HEK293 (cell line): ENCODE results near the gene KRTAP13-4.

ENCODE experiments used
- CTCF ChIA-PET: fragments of 350-600 bp; formaldehyde crosslinking; extraction: SDS; loops from one replicate; lab custom pipeline; 2021; ENCODE audit warnings: antibody characterized with exemption; lab: Yijun Ruan, JAX
- POLR2A ChIA-PET: fragments of 300-600 bp; formaldehyde crosslinking; extraction: SDS; loops from one replicate; lab custom pipeline; 2020; ENCODE audit warnings: antibody characterized with exemption, inconsistent platforms; lab: Yijun Ruan, JAX
- H3K27ac ChIP-seq: fragments of 200-500 bp; sonication (Bioruptor generic); 2 replicates; pipeline ENCODE4 v1.5.1; 2014; ENCODE audit warnings: low read depth, low read length, control low read depth, inconsistent platforms; ENCODE audit errors: extremely low read depth
- H3K36me3 ChIP-seq, 2 experiments: fragments of 200-500 bp in 1 of 2; sonication (Bioruptor generic) in 1 of 2; 1 replicate in 1 of 2; 2 replicates in 1 of 2; pipeline ENCODE4 v1.5.1; 2014 to 2017; ENCODE audit warnings: inconsistent platforms in 2 of 2, low read length in 2 of 2; ENCODE audit not compliant: control insufficient read depth in 2 of 2, insufficient read depth in 1 of 2
- H3K4me1 ChIP-seq: fragments of 200-500 bp; sonication (Bioruptor generic); 2 replicates; pipeline ENCODE4 v1.5.1; 2014; ENCODE audit warnings: mild to moderate bottlenecking, low read length, inconsistent platforms; ENCODE audit not compliant: control insufficient read depth, insufficient read depth
- H3K4me3 ChIP-seq: 2 replicates; pipeline ENCODE4 v1.5.1; 2011; ENCODE audit warnings: low read depth, mild to moderate bottlenecking, control low read depth, low read length, moderate library complexity
- H3K9me3 ChIP-seq: fragments of 200-500 bp; sonication (Bioruptor generic); 2 replicates; pipeline ENCODE4 v1.5.1; 2014; ENCODE audit warnings: low read depth, low read length, inconsistent platforms; ENCODE audit not compliant: control insufficient read depth, insufficient read depth
- SALL2 ChIP-seq: fragments of 450-650 bp; formaldehyde crosslinking; IDR thresholded peaks from 2 replicates; pipeline ENCODE4 v1.5.0; 2017; ENCODE audit warnings: missing biosample characterization, mild to moderate bottlenecking, missing genetic modification characterization, borderline replicate concordance
- ZFHX2 ChIP-seq: fragments of 450-650 bp; formaldehyde crosslinking; conservative IDR thresholded peaks from 2 replicates; pipeline ENCODE4 v1.5.1; 2016; ENCODE audit warnings: missing biosample characterization, missing genetic modification characterization
- ZNF341 ChIP-seq: fragments of 450-650 bp; formaldehyde crosslinking; IDR thresholded peaks from 2 replicates; pipeline ENCODE4; 2016; ENCODE audit warnings: low read depth, missing biosample characterization, missing genetic modification characterization
- ZNF37A ChIP-seq: fragments of 450-650 bp; IDR thresholded peaks from 2 replicates; pipeline ENCODE4 v1.5.1; 2018; ENCODE audit warnings: missing biosample characterization, missing genetic modification characterization
- ZNF560 ChIP-seq: fragments of 450-650 bp; formaldehyde crosslinking; IDR thresholded peaks from 2 replicates; pipeline ENCODE4 v1.5.1; 2017; ENCODE audit warnings: missing biosample characterization, missing genetic modification characterization, borderline replicate concordance

The KRTAP13-4 gene

GRCh38 chr21:30480145-30480544, 50.1 kb downstream of the KRTAP13-4 start, which contains the start of gene KRTAP19-1:
KRTAP19-1 (minus strand) TSS chr21:30480367; CDS start chr21:30480317, 50 bp downstream.
- POLR2A ChIA-PET, result no interaction called here
- Histone ChIP-seq H3K27ac (no peak within 1 kb of the TSS), H3K9me3 (no peaks in the 10 kb centered on the region), H3K36me3 (no peaks in the 10 kb centered on the region), H3K4me1 (no peaks in the 10 kb centered on the region), H3K4me3 (no peak within 1 kb of the TSS)
- CTCF ChIA-PET, result no interaction called here
- TF ChIP-seq ZFHX2 (tag by site-specific recombination) (no peak), ZNF341 (tag by site-specific recombination) (no peak), SALL2 (tag by site-specific recombination) (no peak), ZNF37A (tag by site-specific recombination) (no peak), ZNF560 (no peak)
